ENCODE measurements around the gene WRNIP1. TPM values are rescaled to one million over a fixed set of nuclear protein-coding genes. Genes with fewer than 3 reads are reported as not detected.

The WRNIP1 gene
- total RNA-seq, 1 experiment from 2014 or later = 38.1 TPM

GRCh38 chr6:2721219-2721618, 44.0 kb upstream of the WRNIP1 start:
- H3K79me1 ChIP-seq (ENCODE audit: insufficient read depth, low read depth, low read length, poor library complexity, severe bottlenecking) = no peaks in the 10 kb centered on the region
- no peak overlapping the region for H2BK20ac ChIP-seq (ENCODE audit: low read depth, low read length, poor library complexity, severe bottlenecking)
- no peaks in the 10 kb centered on the region for H4K20me1 ChIP-seq (ENCODE audit: control insufficient read depth, insufficient read depth, insufficient read length)
- no peak overlapping the region for H3K23ac ChIP-seq (ENCODE audit: insufficient read length, low read depth, low read length)
- H3K27me3 ChIP-seq (ENCODE audit: insufficient read depth, low read length) = no peaks in the 10 kb centered on the region
- no peak overlapping the region for H3K14ac ChIP-seq (ENCODE audit: insufficient read depth, low read length)
- no peak overlapping the region for H3K4me3 Mint-ChIP-seq
- no peak overlapping the region for H3K9ac ChIP-seq (ENCODE audit: extremely low read depth, insufficient read length, low read length)
- TF ChIP-seq CTCF (conservative IDR thresholded peaks at IDR 0.05) = no peak
- peaks cover 2 to 13% (median 6%) of the 10 kb centered on the region in 3 experiments; a peak in 6 of 7 replicates for H3K36me3 Mint-ChIP-seq (ENCODE audit: insufficient read depth in 1 of 3, low read depth in 3 of 3)
- no peak overlapping the region for H3K27ac Mint-ChIP-seq
- no peaks in the 10 kb centered on the region for H3K23me2 ChIP-seq (ENCODE audit: insufficient read length, low read depth, low read length, poor library complexity, severe bottlenecking)
- no peak overlapping the region for H2BK120ac ChIP-seq (ENCODE audit: low read depth, low read length, poor library complexity, severe bottlenecking)
- H3T11ph ChIP-seq (ENCODE audit: low read length) = no peak overlapping the region
- H3K56ac ChIP-seq (ENCODE audit: insufficient read length, low read depth, low read length) = no peak overlapping the region
- no peaks in the 10 kb centered on the region for H3K4me1 ChIP-seq (ENCODE audit: insufficient read depth, low read length)
- no peak overlapping the region for H2BK12ac ChIP-seq (ENCODE audit: insufficient read length, low read depth, low read length)
- H3K79me2 ChIP-seq (ENCODE audit: insufficient read depth, low read length) = no peaks in the 10 kb centered on the region
- no peak overlapping the region for H4K5ac ChIP-seq (ENCODE audit: insufficient read length, low read depth, low read length)
- no peaks in the 10 kb centered on the region; the same call in 1 of the 2 replicates for H3K27me3 Mint-ChIP-seq (ENCODE audit: low read depth)
- no peak for DNase-seq
- no peak overlapping the region for H2AFZ ChIP-seq (ENCODE audit: low read length)
- peaks cover 8 to 11% of the 10 kb centered on the region in 2 experiments for H3K4me1 Mint-ChIP-seq
- no peak overlapping the region for H4K8ac ChIP-seq (replicated peaks; ENCODE audit: insufficient read length, low read depth, low read length)
- no peak overlapping the region for H3K4me2 ChIP-seq (ENCODE audit: insufficient read depth, insufficient read length, low read length)
- no peak overlapping the region for H4K91ac ChIP-seq (ENCODE audit: insufficient read length, low read depth, low read length)
- no peak overlapping the region for H2AK5ac ChIP-seq (ENCODE audit: insufficient read length, low read length)
- WGBS (ENCODE audit: extremely low coverage, insufficient read length, low lambda C conversion rate) = no CpG with 5 or more reads among the region's 3 CpGs
- H2BK5ac ChIP-seq (ENCODE audit: insufficient read length, low read length) = no peak overlapping the region
- H3K27ac ChIP-seq (ENCODE audit: insufficient read length, low read depth, low read length) = no peak overlapping the region
- no peak overlapping the region for H3K4ac ChIP-seq (ENCODE audit: low read depth, low read length)
- no peak overlapping the region for H3K18ac ChIP-seq (ENCODE audit: insufficient read length, low read depth, low read length)
- no peak overlapping the region for H2BK15ac ChIP-seq (ENCODE audit: low read depth, low read length)
- H3K9me3 ChIP-seq (ENCODE audit: control insufficient read depth, low read depth, low read length) = no peaks in the 10 kb centered on the region
- H3K9me3 Mint-ChIP-seq = peaks cover 10 to 17% of the 10 kb centered on the region in 2 experiments; a peak in 4 of 5 replicates
